K562 (cell line): ENCODE measurements around the gene CIB1.

Source experiments
- CTCF ChIP-seq, 3 experiments: IDR thresholded peaks in 2 of 3; conservative IDR thresholded peaks in 1 of 3; 2 replicates each; pipeline ENCODE4 v1.5.1; 2011 to 2012; ENCODE audit warnings: low read length in 3 of 3, mild to moderate bottlenecking in 3 of 3, control low read depth in 2 of 3, improper control_type of control experiment in 1 of 3, inconsistent platforms in 1 of 3, low read depth in 1 of 3, mixed read lengths in 1 of 3, moderate library complexity in 1 of 3; ENCODE audit not compliant: insufficient read depth in 2 of 3
- DPF2 ChIP-seq: fragments of 450-650 bp; IDR thresholded peaks from 2 replicates; pipeline ENCODE4 v1.6.1; 2016
- GABPB1 ChIP-seq: sonication (generic); formaldehyde crosslinking; IDR thresholded peaks from 2 replicates; pipeline ENCODE4 v1.8.0; 2022; ENCODE audit warnings: mild to moderate bottlenecking, missing genetic modification reagents
- POLR2A ChIP-seq: fragments of 450-650 bp; conservative IDR thresholded peaks from 2 replicates; pipeline ENCODE4 v1.6.1; 2016
- REST ChIP-seq, 2 experiments: fragments of 450-650 bp; formaldehyde crosslinking in 1 of 2; IDR thresholded peaks; 2 replicates each; pipeline versions ENCODE4 v1.4.0 to v1.6.1; 2014 to 2020; ENCODE audit warnings: mild to moderate bottlenecking in 2 of 2, borderline replicate concordance in 1 of 2, low read depth in 1 of 2
- ZBED1 ChIP-seq: IDR thresholded peaks from 2 replicates; pipeline ENCODE4 v1.6.1; 2014
- ZFPM2 ChIP-seq: fragments of 250-450 bp; sonication (Bioruptor Pico); IDR thresholded peaks from 2 replicates; pipeline ENCODE4 v1.5.1; 2022; ENCODE audit warnings: mild to moderate bottlenecking
- ZNF408 ChIP-seq: fragments of 250-450 bp; sonication (Bioruptor Pico); IDR thresholded peaks from 2 replicates; pipeline ENCODE4 v1.4.0; 2020; ENCODE audit warnings: low read depth, mild to moderate bottlenecking, moderate library complexity
- TF ChIP-seq, protein P1 (sequence below): fragments of 200-600 bp; sonication (generic); IDR thresholded peaks from one replicate; pipeline ENCODE4 v1.6.1; 2012; ENCODE audit warnings: mild to moderate bottlenecking, low read depth, low read length, inconsistent platforms
- TF ChIP-seq, protein P2 (sequence below): sonication (generic); formaldehyde crosslinking; IDR thresholded peaks from 2 replicates; pipeline ENCODE4 v1.9.0; 2022; ENCODE audit warnings: mild to moderate bottlenecking, missing genetic modification reagents

DNA sequence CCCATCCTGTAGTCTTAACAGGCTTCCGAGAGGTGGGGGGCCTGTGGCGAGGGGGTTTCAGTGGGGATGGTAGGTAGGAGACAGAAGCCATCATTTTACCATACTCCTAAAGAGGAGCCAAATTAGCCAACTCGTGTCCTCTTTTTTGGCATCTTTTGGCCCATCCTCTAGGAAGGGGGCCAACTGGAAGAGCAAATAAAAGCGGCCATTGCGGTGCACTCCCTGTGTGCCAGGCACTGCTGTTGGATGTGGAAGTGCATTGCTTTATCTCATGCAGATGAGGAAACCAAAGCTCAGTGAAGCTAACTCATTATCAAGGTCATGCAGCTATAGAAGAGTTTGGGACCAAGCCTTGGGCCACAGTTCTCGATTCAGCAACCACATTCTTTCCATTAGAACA, 26.5 kb downstream of the CIB1 start:
- no peak for TF ChIP-seq GABPB1 (CRISPR knock-in tag)
- TF ChIP-seq ZFPM2 (CRISPR knock-in tag) = no peak
- TF ChIP-seq REST (IDR thresholded peaks at IDR 0.05; ENCODE audit: borderline replicate concordance) = no peak
- TF ChIP-seq REST (CRISPR knock-in tag; IDR thresholded peaks at IDR 0.05; ENCODE audit: low read depth) = no peak
- no peak for TF ChIP-seq DPF2
- TF ChIP-seq, protein P1, sequence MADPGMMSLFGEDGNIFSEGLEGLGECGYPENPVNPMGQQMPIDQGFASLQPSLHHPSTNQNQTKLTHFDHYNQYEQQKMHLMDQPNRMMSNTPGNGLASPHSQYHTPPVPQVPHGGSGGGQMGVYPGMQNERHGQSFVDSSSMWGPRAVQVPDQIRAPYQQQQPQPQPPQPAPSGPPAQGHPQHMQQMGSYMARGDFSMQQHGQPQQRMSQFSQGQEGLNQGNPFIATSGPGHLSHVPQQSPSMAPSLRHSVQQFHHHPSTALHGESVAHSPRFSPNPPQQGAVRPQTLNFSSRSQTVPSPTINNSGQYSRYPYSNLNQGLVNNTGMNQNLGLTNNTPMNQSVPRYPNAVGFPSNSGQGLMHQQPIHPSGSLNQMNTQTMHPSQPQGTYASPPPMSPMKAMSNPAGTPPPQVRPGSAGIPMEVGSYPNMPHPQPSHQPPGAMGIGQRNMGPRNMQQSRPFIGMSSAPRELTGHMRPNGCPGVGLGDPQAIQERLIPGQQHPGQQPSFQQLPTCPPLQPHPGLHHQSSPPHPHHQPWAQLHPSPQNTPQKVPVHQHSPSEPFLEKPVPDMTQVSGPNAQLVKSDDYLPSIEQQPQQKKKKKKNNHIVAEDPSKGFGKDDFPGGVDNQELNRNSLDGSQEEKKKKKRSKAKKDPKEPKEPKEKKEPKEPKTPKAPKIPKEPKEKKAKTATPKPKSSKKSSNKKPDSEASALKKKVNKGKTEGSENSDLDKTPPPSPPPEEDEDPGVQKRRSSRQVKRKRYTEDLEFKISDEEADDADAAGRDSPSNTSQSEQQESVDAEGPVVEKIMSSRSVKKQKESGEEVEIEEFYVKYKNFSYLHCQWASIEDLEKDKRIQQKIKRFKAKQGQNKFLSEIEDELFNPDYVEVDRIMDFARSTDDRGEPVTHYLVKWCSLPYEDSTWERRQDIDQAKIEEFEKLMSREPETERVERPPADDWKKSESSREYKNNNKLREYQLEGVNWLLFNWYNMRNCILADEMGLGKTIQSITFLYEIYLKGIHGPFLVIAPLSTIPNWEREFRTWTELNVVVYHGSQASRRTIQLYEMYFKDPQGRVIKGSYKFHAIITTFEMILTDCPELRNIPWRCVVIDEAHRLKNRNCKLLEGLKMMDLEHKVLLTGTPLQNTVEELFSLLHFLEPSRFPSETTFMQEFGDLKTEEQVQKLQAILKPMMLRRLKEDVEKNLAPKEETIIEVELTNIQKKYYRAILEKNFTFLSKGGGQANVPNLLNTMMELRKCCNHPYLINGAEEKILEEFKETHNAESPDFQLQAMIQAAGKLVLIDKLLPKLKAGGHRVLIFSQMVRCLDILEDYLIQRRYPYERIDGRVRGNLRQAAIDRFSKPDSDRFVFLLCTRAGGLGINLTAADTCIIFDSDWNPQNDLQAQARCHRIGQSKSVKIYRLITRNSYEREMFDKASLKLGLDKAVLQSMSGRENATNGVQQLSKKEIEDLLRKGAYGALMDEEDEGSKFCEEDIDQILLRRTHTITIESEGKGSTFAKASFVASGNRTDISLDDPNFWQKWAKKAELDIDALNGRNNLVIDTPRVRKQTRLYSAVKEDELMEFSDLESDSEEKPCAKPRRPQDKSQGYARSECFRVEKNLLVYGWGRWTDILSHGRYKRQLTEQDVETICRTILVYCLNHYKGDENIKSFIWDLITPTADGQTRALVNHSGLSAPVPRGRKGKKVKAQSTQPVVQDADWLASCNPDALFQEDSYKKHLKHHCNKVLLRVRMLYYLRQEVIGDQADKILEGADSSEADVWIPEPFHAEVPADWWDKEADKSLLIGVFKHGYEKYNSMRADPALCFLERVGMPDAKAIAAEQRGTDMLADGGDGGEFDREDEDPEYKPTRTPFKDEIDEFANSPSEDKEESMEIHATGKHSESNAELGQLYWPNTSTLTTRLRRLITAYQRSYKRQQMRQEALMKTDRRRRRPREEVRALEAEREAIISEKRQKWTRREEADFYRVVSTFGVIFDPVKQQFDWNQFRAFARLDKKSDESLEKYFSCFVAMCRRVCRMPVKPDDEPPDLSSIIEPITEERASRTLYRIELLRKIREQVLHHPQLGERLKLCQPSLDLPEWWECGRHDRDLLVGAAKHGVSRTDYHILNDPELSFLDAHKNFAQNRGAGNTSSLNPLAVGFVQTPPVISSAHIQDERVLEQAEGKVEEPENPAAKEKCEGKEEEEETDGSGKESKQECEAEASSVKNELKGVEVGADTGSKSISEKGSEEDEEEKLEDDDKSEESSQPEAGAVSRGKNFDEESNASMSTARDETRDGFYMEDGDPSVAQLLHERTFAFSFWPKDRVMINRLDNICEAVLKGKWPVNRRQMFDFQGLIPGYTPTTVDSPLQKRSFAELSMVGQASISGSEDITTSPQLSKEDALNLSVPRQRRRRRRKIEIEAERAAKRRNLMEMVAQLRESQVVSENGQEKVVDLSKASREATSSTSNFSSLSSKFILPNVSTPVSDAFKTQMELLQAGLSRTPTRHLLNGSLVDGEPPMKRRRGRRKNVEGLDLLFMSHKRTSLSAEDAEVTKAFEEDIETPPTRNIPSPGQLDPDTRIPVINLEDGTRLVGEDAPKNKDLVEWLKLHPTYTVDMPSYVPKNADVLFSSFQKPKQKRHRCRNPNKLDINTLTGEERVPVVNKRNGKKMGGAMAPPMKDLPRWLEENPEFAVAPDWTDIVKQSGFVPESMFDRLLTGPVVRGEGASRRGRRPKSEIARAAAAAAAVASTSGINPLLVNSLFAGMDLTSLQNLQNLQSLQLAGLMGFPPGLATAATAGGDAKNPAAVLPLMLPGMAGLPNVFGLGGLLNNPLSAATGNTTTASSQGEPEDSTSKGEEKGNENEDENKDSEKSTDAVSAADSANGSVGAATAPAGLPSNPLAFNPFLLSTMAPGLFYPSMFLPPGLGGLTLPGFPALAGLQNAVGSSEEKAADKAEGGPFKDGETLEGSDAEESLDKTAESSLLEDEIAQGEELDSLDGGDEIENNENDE = no peak
- TF ChIP-seq ZBED1 = no peak
- TF ChIP-seq CTCF (IDR thresholded peaks at IDR 0.05 in 2 of 3, conservative IDR thresholded peaks at IDR 0.05 in 1 of 3; ENCODE audit: insufficient read depth in 2 of 3, low read depth in 1 of 3, low read length in 3 of 3) = no peak
- no peak for TF ChIP-seq POLR2A
- TF ChIP-seq, protein P2, sequence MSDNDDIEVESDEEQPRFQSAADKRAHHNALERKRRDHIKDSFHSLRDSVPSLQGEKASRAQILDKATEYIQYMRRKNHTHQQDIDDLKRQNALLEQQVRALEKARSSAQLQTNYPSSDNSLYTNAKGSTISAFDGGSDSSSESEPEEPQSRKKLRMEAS (CRISPR knock-in tag) = no peak
- no peak for TF ChIP-seq ZNF408 (CRISPR knock-in tag)
